Cardiac fibroblast (primary cell): ENCODE data around the gene RASA2.

ENCODE experiments used
- DNase-seq, 2 donors: peaks; one replicate each; pipeline versions ENCODE4 v3.0.0 to v3.0.0-alpha.2; 2010; ENCODE audit warnings: low read depth in 2 of 2
- H3K4me3 ChIP-seq, 2 donors: replicated peaks in 1 of 2; 1 replicate in 1 of 2; 2 replicates in 1 of 2; pipeline ENCODE4 v1.5.1; 2011; ENCODE audit warnings: low read depth in 2 of 2, low read length in 2 of 2, mild to moderate bottlenecking in 2 of 2, moderate library complexity in 1 of 2
- CTCF ChIP-seq: IDR thresholded peaks from one replicate; pipeline ENCODE4 v1.5.1; 2011; ENCODE audit warnings: low read depth, mild to moderate bottlenecking, low read length, inconsistent platforms

Gene RASA2

DNA sequence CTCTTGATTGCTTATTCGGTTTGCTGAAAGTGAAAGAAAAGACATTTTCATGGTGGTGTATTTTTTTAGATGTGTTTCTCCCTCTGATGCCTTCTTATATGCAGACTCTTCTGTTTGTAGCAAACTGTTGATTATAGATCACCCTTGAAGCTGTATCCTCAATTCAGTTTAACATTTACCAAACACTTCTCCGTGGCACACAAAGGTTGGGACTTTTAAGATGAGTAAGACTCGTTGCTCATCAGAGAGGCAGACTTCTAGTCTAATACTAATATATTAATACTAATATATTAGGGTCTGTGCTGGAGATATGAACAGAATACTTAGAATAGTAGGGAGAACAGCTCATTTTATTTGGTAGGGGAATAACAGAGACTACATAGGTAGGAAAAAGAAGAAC, 32.8 kb downstream of the RASA2 start:
- DNase-seq, result no peak
- TF ChIP-seq CTCF, result no peak
- H3K4me3 ChIP-seq, result no peak overlapping the region

DNA sequence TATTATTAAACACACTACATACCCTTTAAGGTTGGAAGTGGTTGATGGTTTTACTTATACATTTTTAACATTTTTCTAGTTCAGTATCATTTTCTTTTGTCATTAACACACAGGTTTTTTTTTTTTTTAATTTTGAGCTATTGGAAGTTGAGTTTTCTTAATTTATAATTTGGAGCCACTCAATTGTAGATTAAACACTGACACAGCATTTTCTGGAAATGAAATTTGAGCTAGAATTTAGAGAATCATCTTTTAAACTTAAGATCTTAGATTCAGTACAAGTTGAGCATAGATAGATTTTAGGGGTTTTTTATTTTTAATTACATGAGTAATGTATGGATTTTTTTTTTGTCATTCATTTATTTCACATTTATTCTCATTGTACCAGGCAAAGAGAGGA, 35.0 kb downstream of the RASA2 start:
- H3K4me3 ChIP-seq, result no peak overlapping the region
- TF ChIP-seq CTCF, result no peak
- DNase-seq, result no peak

DNA sequence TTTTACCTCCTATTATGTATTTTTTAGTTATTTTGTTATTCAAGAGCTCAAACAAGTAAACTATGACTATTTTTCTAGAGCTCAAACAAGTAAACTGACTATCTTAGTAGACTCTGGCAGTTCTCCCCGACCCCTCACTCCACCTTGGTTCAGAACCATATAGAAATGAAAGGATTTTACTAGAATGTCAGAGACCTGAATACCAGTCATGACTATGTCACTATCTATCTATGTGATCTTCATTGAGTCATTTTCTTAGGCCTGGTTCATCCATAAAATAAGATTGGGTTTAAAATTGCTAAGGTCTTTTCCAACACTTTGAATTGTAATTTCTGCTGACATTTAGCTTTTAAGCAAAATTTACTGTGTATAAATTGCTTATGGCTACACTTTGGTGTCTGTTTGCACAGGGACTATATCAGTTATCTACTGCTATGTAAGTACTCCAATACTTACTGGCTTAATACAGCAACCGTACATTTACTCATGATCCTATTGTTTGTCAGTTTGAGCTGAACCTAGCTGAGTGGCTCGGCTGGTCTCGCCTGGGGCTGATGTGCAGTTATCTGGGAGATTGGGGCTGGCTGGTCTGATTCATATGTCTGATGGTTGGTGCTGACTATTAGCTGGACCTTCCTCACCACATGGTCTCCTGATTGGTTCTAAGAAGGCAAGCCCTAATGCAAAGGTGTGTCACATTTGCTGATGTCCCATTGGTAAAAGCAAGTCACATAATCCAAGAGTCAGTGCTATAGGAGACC, 37.0 kb downstream of the RASA2 start:
- DNase-seq, result no peak
- H3K4me3 ChIP-seq, result no peak overlapping the region
- no peak for TF ChIP-seq CTCF

- no peak for DNase-seq
- no peak for TF ChIP-seq CTCF
- no peak overlapping the region for H3K4me3 ChIP-seq
Observed at GRCh38 chr3:141524988-141525387, 38.2 kb downstream of the RASA2 start.

DNA sequence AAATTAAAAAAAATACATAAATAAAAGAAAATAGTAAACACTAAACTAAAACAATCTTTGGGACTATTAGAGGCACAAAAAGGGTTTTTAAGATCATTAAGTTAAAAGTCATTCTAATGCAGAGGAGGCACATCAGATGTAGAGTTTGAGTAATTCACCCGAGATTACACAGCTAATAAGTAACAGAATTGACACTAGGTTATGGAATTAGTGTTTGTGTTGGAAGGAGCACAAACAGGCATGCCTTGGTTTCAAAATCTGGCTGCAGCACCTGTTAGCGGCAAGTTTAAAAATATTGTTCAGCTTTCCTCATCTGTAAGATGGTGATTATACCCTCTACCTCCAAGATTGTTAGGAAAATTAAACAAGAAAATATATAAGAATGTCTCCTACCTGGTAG, 39.0 kb downstream of the RASA2 start:
- no peak for TF ChIP-seq CTCF
- no peak overlapping the region for H3K4me3 ChIP-seq
- no peak for DNase-seq

GRCh38 chr3:141526709-141527108, 39.9 kb downstream of the RASA2 start:
- DNase-seq, result no peak
- no peak overlapping the region for H3K4me3 ChIP-seq
- TF ChIP-seq CTCF, result no peak

DNA sequence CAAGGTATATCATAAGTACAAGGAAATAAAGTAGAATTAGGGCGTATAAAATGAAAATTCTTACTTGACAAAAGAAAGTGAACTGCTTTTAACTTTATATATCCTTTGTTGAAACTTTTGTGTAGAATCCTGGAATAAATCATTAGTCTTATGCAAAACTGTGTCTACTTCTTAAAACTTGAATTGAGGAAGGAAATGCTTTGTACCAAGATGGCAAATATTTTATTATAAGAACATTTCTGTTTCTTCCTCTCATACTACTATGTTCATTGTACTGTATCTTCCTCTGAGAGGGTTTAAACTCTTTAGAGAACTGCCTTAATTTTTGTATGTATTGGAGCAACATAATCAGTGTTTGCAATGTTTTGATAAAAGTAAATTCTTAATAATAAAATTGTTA, 42.0 kb downstream of the RASA2 start:
- TF ChIP-seq CTCF, result no peak
- no peak for DNase-seq
- H3K4me3 ChIP-seq, result no peak overlapping the region
